GM11168 (cell line): ENCODE results near the gene ZNF415.
"Not testable (repeated sequence)": the region's sequence is repeated elsewhere in the genome, so short reads cannot be mapped to it uniquely, and the experiment has no call there.

ENCODE experiments used
- in situ Hi-C: fragments of 300-500 bp; cut with MboI; formaldehyde crosslinking; loops from one replicate; pipeline ENCODE4 v1.12.0; 2022; ENCODE audit warnings: low sequenced_read_pairs; ENCODE audit not compliant: unreplicated experiment

ZNF415 gene

GRCh38 chr19:53103234-53104203 lies 29.2 kb downstream of the ZNF415 start, which contains the start of gene ZNF160:
TSS of gene ZNF160 (minus strand) at chr19:53103422. CDS start at chr19:53086276, 17,146 bp downstream.
- in situ Hi-C loops: no loop called here

DNA sequence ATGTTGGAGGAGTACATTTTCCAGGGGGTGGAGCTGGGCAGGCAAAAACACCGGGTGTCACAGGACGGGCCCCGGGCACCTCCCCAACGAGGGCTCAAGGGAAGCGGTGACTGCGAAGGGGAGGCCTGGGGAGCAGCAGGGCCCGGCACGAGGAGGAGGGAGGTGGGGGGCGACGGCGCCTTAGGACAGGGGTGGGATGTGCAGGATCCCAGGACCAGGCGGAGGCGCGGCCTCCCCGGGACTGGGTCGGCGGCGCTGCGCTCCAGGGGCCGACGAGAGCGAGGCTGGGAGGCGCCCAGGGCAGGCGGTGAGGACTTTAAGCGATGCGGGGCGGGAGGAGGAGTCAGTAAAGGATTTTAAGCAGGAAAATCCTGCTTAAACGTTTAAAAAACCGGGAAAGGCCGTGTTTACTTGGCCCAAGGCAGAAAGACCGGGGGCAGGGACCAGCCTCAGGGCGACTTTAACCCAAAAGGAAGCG lies 29.9 kb downstream of the ZNF415 start:
- in situ Hi-C loops: no loop called here

- in situ Hi-C loops: no loop called here
Measured at GRCh38 chr19:53102206-53102755, 30.4 kb downstream of the ZNF415 start.

DNA sequence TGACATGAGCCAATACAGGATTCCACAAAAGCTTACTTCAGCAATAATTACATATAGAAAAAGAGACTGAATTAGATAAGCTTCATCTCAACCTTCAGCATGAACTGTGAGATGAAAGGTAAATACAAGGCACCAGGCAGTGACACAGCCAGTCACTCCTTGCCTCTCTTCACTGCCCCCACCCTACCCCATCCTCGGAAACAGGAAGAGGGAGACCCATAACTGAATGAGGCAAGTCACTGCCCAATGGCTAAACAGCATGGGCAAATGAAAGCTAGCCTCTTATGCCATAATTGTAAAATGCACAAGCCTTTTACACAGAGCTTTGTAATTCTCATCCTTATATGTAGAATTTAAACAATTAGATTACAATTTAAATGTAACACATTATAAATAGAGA lies 31.2 kb downstream of the ZNF415 start:
- in situ Hi-C loops: no loop called here

DNA sequence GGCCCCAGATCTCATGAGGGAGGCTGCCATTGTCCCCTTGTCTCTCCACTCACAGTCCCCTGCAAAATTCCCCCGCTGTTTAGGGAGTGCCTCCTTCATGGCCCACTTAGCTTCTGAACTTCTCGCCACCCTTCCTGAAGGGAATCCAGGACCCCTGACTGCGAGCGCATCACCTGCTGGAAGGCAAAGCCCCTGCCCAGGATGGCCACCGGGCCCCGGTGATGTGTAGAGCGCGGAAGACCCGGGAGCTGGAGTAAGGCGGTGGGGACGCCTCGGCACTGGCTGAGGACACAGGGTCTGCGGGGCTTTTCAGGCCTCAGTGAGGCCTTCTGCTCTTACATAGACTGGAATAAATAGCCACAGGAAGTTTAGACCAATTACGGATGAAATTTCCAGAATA lies 34.1 kb downstream of the ZNF415 start:
- in situ Hi-C loops: not testable (repeated sequence)

DNA sequence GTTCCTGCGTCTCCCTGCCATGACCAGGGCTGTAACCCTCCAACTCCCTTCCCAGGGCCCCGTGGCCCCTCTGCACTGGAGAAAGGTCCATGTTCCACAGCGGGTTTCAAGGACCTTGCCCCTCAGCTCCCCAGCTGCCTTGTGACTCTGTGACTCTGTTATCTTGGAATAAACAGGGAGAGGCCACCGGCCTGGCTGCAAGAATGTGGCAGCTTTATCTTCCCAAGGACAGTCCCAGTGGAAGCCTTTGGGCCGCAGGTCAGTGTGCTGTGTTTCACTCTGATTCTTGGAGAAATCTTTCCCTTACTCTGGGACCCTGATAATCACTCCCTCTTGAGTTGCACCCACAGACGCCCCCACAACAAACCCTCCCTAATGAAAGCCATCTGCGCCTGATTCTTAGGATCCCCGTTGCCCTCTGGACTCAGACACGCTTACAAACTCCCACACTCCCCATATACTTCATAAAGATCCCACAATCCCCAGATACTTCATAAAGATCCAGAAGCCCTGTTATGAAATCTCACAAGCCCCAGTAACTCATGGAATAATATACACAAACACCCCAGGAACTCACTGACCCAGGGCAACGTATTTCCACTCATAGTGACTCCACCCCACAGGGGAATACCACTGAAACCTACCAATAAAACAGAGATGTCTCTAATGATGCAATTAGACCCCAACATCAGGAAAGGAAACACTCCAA lies 35.6 kb downstream of the ZNF415 start:
- in situ Hi-C loops: not testable (repeated sequence)

GRCh38 chr19:53096579-53096978 lies 36.1 kb downstream of the ZNF415 start:
- in situ Hi-C loops: not testable (repeated sequence)

- in situ Hi-C loops: no loop called here
Measured at GRCh38 chr19:53094754-53095575, 37.7 kb downstream of the ZNF415 start.

GRCh38 chr19:53092723-53093122 lies 40.0 kb downstream of the ZNF415 start:
- in situ Hi-C loops: no loop called here

GRCh38 chr19:53091413-53092254 lies 41.1 kb downstream of the ZNF415 start:
- in situ Hi-C loops: no loop called here

DNA sequence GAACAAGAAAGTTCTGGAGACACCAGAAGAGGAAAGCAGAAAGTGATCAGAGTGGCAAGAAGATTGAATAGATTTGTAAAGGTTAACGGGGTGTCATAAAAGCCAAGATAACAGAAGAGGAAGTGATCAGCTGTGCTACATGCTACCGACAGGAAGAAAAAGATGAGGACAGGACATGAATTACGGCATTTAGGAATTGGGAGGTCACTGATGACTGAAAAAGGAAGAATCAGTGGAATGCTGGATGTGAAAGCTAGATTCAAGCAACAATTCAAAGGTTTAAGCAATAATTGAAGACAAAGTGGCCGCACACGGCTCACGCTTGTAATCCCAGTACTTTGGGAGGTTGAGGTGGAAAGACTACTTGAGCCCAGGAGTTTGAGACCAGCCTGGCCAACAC lies 44.6 kb downstream of the ZNF415 start:
- in situ Hi-C loops: no loop called here

DNA sequence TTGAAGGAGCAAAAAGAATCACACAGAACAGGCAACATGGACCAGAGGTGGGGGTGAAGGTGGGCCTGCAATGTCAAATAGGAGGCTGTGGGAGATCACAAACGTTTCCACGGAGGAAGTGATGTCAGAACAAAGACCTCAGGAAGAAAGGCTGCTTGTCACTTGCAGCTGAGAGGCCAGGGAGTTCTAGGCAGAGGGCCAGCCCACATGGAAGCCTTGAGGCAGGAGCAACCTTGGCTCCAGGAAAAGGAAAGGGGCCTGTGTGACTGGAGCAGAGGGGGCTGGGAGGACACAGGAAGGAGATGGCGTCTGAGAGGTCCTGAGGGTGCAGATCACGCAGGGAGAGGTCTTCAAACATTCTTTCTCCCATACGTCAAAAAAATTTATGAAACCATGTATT lies 45.8 kb downstream of the ZNF415 start:
- in situ Hi-C loops: no loop called here

DNA sequence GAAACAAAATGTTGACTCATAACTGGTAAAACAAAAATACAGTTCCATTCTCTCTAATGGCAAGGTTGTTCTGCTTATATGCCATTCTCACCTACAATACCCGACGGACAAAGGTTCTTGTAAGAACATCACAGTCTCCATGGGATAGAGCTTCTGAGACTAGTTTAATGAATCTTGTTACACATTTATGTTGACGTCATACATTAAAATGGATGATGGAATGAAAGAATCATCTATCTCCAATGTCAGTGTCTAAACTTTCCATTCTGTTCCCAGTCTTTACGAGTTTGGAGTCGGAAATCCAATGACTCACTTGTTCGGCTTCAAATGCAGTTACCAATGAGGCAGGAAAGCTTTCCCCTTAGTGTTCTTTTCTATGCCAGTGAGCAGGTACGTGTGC lies 47.2 kb downstream of the ZNF415 start:
- in situ Hi-C loops: no loop called here

- in situ Hi-C loops: no loop called here
Measured at GRCh38 chr19:53082929-53083328, 49.8 kb downstream of the ZNF415 start.

- in situ Hi-C loops: no loop called here
Measured at GRCh38 chr19:53079313-53079924, 53.3 kb downstream of the ZNF415 start.

DNA sequence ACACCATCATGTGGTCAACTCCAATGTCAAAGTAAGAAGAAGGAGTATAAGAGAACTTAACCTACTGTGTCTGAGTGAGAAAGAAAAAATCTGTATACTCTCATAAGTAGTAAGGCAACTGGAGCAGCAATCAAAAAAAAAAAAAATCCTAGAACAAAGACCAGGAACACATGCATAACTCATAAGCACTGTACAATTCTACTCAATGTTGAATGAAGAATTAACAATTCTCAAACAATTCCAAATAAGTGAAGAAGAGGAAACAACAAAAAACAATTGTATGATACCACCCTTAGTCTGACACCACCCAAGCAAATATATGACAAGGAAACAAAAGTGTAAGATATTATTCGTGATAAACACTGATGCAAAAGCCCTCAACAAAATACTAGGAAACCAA lies 54.0 kb downstream of the ZNF415 start:
- in situ Hi-C loops: no loop called here

DNA sequence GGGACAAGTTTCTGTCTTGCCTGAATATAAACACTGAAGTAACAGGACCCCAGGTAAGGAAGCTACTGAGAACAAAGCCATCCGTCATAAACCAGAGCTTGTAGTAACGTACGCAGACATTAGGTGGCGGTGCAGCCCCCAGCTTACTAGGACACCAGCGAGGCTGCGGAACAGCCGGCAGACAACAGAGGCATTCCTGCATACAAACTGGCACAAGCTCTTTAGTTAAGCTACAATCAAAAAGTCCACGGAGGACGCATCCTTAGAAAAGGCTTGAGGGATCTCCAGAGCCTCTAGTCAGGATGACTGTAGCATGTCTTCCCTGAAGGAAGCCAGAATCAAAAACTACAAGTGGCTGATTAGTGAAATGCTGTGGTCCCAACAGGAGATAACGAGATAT lies 55.7 kb downstream of the ZNF415 start:
- in situ Hi-C loops: no loop called here

- in situ Hi-C loops: no loop called here
Measured at GRCh38 chr19:53068834-53069233, 63.9 kb downstream of the ZNF415 start.

DNA sequence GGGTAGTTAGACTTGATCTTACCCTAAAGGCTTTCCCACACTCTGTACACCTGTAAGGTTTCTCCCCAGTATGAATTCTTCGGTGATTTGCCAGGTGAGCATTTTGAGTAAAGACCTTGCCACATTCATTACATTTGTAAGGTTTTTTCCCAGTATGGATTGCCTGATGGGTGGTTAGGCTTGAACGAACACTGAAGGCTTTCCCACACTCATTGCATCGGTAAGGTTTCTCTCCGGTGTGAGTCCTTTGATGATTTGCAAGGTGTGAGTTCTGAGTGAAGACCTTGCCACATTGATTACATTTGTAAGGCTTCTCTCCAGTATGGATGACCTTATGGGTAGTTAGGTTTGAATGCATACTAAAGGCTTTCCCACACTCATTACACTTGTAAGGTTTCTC lies 64.5 kb downstream of the ZNF415 start:
- in situ Hi-C loops: no loop called here
